HG03521 (cell line): ENCODE results near the gene ACACA.

Experiments
- ATAC-seq: cut with Tn5 transposase; IDR thresholded peaks from one replicate; pipeline ENCODE4 v1.9.1; 2021; ENCODE audit warnings: mild to moderate bottlenecking, moderate library complexity; ENCODE audit not compliant: unreplicated experiment

Gene ACACA

DNA sequence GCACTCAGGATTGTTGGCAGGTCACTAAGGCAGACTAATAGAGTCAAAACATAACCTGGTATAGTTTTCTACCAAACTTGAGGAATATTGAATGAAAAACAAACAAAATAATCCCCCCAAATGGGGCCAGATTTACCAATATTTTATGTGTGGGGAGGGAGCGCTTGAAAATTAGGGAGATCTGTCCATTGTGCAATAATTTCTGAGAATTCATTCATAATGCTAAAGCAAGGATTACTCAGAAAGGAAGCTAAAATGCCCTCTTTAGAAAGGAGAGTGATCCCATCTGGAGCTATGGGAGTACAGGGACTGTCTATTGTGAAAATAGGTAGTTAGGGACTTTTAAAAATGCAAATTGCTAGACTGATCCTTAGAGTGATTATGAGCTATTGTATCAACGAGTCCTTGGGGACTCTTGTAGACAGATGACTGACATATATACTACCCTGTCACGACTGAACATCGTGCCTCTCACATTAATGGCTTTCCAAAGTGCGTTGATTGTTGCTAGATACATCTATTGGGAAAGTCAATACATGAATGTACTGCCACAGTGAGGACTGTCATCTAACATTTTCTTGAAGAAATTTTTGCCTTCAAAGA, 264.2 kb downstream of the ACACA start:
- ATAC-seq = no peak

DNA sequence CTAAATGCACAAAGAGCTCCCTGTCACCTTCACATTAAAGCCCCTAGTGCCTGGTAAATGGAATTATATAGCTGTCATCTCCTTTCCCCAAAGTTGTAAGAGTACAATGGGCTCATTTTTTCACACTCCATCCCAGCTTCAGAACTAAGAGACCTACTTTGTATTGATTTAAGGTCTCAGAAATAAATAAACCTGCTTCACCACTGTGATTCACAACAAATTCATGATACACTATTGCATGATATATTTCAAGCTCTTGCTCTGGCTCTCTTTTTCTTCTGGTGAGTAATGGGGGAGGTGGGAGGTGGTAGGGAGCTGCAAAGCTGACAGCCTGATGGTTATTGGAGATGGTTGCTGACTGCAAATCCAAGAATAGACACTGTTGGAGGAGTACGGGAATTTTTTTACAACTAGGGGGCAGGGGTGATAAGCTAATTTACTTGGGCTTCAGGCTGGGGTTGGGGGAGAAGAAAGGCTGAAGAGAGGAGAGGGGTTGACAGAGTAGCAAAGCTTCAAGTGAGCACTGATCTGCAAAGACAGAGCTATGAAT, 268.0 kb downstream of the ACACA start:
- no peak for ATAC-seq

GRCh38 chr17:37137906-37138514, 268.6 kb downstream of the ACACA start:
- ATAC-seq = no peak

DNA sequence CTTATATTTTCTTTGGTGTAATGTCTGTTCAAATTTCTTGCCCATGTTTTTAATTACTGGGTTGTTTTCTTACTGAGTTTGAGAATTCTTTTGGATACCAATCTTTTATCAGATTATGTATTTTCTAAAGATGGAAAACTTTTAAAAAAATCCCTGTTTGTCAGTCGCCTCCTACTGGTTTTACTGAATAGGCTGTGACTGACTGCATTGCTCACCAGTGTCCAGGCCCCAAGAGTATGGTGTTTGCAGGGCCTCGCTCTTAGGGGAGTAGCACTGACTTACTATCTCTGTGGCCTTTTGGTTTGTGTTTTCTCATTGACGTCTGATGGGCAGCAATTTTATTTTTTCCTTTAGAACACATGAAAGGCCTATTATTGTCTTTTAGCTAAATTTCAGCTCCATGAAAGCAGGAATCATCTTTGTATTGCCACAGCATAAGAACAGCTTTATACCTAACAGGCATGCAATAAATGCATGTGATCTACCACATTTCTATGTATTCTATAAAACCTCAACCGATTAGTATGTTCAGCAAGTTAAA, 269.5 kb downstream of the ACACA start:
- no peak for ATAC-seq

GRCh38 chr17:37135576-37135975, 271.1 kb downstream of the ACACA start:
- no peak for ATAC-seq

- ATAC-seq = no peak
These were observed 272.6 kb downstream of the ACACA start for GRCh38 chr17:37134050-37134449.

- no peak for ATAC-seq
These were observed 273.5 kb downstream of the ACACA start for GRCh38 chr17:37133136-37133535.

DNA sequence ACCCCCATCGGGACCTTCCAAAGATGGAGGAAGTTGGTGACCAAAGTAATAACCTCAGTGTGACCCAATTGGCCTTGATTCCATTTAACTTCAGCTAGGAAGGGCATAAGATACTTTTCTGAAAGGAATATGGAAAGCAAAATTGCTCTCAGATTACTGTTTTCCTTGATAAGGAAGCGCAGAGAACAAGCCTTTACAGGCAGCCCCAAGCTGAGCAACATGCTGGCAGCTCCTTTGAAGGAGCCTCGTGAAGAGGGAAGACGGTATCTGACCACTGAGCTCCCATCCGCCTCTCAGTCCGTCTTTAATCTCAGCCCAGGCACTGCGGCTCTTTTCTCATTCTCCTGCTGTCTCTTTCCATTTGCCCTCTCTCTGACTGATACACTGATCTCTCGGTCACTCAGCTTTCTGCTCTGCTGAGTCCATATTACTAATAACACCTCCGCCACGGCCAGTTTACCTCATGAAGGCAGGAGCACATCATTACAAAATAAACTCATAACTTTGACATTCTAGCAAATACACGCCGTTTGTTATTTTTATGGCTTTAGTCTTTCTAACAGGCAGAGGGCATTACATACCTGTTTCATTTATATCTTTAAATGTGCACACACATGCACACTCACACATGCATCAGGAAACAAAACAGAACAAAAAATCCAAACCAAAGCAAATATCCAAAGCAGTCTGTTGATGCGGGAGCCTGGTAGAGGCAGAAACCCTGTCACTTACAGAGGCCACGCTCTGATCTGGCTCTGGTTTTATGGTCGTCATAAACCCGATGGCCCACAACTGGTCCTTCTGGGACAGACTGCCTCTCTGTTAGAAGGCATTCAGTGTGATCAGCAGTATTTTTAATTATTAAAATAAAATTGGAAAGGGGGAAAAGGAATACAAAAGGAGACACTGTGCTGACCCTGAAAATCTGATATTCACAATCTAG, 274.7 kb downstream of the ACACA start:
- no peak for ATAC-seq

DNA sequence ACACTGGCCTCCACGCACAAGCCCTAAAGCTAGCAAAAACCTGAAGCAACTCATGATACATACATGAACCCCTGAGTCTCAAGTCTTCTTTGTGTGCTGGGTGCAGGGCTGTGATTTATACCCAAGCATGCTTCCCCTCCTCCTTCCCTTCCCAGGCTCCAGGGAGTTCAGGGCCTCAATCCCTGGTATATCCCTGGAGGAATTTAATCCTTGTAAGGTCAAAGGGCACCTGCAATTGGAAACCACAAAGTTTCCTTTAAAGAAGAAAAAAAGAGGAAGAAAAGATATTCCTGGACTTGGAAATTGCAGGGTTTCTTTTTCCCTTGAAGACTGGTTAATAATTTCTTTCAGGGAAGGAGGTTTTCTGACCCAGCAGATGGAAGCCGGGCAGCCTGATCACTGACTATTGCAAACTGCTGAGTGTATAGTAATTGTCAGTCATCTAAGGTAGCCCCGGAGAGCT, 275.6 kb downstream of the ACACA start:
- no peak for ATAC-seq

DNA sequence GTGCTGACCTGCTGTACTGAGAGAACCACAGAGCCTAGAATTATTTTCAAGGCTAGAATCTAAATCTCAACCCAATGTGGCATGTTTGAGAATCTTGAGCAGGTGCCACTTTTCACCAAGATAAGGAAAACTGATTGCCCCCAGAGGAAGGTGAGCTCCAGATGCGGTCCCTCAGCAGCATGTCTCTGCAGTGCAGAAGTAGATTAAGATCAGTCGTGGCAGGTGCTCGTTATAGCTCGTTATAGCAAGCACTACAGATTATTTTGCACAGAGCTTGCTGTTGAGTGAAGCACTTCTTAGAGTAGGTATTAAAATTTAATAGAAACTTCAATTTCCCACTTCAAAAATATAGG, 281.8 kb downstream of the ACACA start:
- ATAC-seq = no peak

- ATAC-seq = no peak
These were observed 282.5 kb downstream of the ACACA start for GRCh38 chr17:37123941-37124820.

DNA sequence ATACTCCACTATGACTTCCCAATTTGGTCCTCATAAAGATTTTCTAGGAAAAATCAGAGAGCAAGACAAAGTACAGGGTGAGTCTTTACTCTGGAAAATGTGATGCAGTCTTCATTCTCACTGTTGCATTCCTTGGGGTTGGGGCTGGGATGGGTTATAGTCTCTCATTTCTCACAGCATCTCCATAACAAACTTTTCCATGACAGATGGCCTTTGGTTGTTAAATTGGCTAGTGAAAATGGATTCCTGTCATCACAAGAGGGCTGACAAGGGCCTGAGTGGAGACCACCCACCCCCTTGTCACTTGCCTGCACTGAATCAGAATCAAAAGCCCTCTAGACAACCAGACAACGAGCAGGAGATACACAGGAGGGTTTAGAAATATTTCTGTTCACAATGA, 283.2 kb downstream of the ACACA start:
- ATAC-seq = no peak

DNA sequence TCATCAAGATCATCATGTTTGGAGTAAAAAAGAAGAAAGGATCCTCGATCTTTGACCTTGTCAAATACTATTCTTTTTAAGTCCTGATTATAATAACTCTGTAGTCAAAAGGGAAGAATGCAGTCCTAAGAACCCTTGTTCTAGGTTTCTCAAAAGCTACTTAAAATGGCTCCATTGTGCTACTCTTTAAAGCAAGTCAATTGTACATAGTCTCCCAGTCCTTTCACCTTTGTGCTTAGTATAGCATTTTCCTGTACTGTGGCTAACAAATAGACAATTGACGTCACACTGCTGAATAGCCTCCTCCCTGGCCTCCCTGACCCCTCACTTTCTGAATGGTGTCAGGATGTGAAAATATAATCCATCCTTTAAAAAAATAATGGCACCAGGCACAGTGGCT, 285.0 kb downstream of the ACACA start:
- no peak for ATAC-seq

DNA sequence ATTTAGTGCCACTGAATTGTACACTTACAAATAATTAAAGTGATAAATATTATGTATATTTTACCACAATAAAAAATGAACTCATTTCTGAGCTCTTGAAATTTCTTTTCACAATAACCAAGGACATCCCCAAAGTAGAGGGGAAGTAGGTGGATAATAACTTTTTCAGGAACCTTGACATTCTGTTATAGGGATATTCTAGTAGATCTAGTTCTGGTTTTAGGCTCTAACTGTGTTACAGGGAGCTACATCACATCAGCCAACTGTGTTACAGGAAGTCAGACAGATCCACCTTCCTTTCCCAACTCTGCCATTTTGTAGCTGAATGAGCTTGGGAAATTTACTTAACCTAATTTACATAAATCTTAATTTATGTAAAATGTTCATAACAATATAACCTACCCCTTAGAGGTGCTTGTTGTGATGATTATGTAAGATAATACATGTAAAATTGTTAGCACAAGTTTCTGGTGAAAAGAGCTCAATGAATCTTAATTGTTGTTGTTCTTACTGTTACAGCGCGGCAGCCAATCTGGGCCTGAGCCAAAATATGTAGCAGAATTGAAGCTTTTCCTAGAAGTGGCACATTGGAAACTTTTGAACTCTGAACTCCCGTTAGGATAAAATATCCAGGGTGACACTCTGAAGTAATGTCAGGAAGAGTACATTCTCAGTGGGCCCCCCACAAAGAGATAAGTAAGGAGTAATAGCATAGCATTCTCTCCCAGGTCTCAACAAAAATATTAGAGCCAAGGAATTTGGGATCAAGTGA, 288.1 kb downstream of the ACACA start:
- no peak for ATAC-seq

- ATAC-seq = no peak
These were observed 289.1 kb downstream of the ACACA start for GRCh38 chr17:37117373-37118142.

DNA sequence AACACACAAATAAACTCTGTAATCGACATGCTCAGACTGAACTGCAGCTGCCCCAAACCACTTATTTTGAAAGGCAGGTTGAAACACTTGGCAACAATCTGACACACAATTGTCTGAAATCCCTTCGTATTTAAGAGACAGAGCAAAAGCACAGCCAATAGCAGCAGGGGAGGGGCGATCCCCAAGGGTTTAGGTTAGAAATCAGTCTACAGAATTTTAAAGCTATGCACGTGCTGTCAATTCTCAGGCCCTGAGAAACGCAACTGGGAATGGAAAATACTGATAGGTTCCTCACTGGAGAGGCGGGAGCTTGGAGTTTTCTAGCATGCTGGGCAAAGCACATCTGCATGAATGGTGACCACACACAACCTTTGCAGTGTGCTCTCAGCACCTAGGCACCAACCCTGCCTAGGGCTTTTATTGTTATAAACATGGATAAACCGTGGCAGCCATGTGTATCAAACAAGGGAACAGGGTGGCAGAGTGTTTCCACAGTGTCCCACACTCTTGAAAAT, 289.9 kb downstream of the ACACA start:
- ATAC-seq = no peak

- no peak for ATAC-seq
These were observed 295.3 kb downstream of the ACACA start for GRCh38 chr17:37111329-37111728.

GRCh38 chr17:37110746-37111145, 295.9 kb downstream of the ACACA start:
- ATAC-seq = no peak
